Measurements from ENCODE around the gene GRAPL.
"Not testable (repeated sequence)": the region's sequence is repeated elsewhere in the genome, so short reads cannot be mapped to it uniquely, and the experiment has no call there.

GRAPL gene

GRCh38 chr17:19196382-19197204, 69.2 kb downstream of the GRAPL start:
- DNase-seq: peak in 1 of 2 experiments; percentile 1

- not testable (repeated sequence) for DNase-seq
Measured at GRCh38 chr17:19202448-19202847, 75.1 kb downstream of the GRAPL start.

- DNase-seq: not testable (repeated sequence)
Measured at GRCh38 chr17:19203429-19203828, 76.0 kb downstream of the GRAPL start.
